Endothelial cell (in vitro differentiated cells): ENCODE results near the gene KRT76. TPM values are rescaled to one million over a fixed set of nuclear protein-coding genes. Genes with fewer than 3 reads are reported as not detected.
"Not testable (repeated sequence)": the region's sequence is repeated elsewhere in the genome, so short reads cannot be mapped to it uniquely, and the experiment has no call there.

Experiments used
- DNase-seq: peaks from one replicate; pipeline ENCODE4 v3.0.0; 2021; ENCODE audit warnings: low spot score
- H3K27ac Mint-ChIP-seq: one replicate; pipeline ENCODE4 v1.8.0; 2021; ENCODE audit warnings: mixed read lengths, inconsistent platforms; ENCODE audit not compliant: unreplicated experiment
- H3K27me3 Mint-ChIP-seq: one replicate; pipeline ENCODE4 v1.8.0; 2021; ENCODE audit warnings: mild to moderate bottlenecking, moderate library complexity, mixed read lengths, inconsistent platforms; ENCODE audit not compliant: unreplicated experiment
- H3K36me3 Mint-ChIP-seq: one replicate; pipeline ENCODE4 v1.8.0; 2021; ENCODE audit warnings: mild to moderate bottlenecking, low read depth, mixed read lengths, inconsistent platforms; ENCODE audit not compliant: unreplicated experiment
- H3K4me1 Mint-ChIP-seq: one replicate; pipeline ENCODE4 v1.8.0; 2021; ENCODE audit warnings: mild to moderate bottlenecking, mixed read lengths, inconsistent platforms; ENCODE audit not compliant: unreplicated experiment
- H3K4me3 Mint-ChIP-seq: one replicate; pipeline ENCODE4 v1.8.0; 2021; ENCODE audit warnings: mild to moderate bottlenecking, mixed read lengths, inconsistent platforms; ENCODE audit not compliant: unreplicated experiment
- H3K9me3 Mint-ChIP-seq: one replicate; pipeline ENCODE4 v1.8.0; 2021; ENCODE audit warnings: mixed read lengths, inconsistent platforms; ENCODE audit not compliant: unreplicated experiment
- CTCF ChIP-seq: fragments of 200-600 bp; sonication (generic); IDR thresholded peaks from one replicate; pipeline ENCODE4 v1.5.0; 2021; ENCODE audit warnings: antibody characterized with exemption; ENCODE audit not compliant: unreplicated experiment
- total RNA-seq: library from RNA; stranded (reverse); fragmentation: NEBNext Ultra II Directional; extraction: Animal tissue kit (Norgen Biotek cat#: 25700); gene quantifications from one replicate; pipeline ENCODE4 v1.2.1, GENCODE V29; 2021; ENCODE audit not compliant: unreplicated experiment

Gene KRT76
- total RNA-seq, 1 donor from 2014 or later = not detected

GRCh38 chr12:52754135-52754534, 23.0 kb downstream of the KRT76 start:
- Mint-ChIP-seq H3K9me3 (no peaks in the 10 kb centered on the region), H3K27ac (no peak overlapping the region), H3K36me3 (no peaks in the 10 kb centered on the region), H3K4me1 (peaks cover 5% of the 10 kb centered on the region), H3K4me3 (no peak overlapping the region), H3K27me3 (peaks cover 10% of the 10 kb centered on the region)
- no peak for DNase-seq
- no peak for TF ChIP-seq CTCF

- no peak for DNase-seq
- Mint-ChIP-seq H3K27me3 (peaks cover 6% of the 10 kb centered on the region), H3K9me3 (no peaks in the 10 kb centered on the region), H3K4me3 (no peak overlapping the region), H3K36me3 (no peaks in the 10 kb centered on the region), H3K4me1 (peaks cover 5% of the 10 kb centered on the region), H3K27ac (no peak overlapping the region)
- no peak for TF ChIP-seq CTCF
Observed at GRCh38 chr12:52753283-52753682, 23.9 kb downstream of the KRT76 start.

GRCh38 chr12:52752516-52752915, 24.6 kb downstream of the KRT76 start:
- no peaks in the 10 kb centered on the region for H3K9me3 Mint-ChIP-seq
- H3K36me3 Mint-ChIP-seq = no peaks in the 10 kb centered on the region
- peaks cover 6% of the 10 kb centered on the region for H3K27me3 Mint-ChIP-seq
- no peak overlapping the region for H3K27ac Mint-ChIP-seq
- peaks cover 5% of the 10 kb centered on the region for H3K4me1 Mint-ChIP-seq
- H3K4me3 Mint-ChIP-seq = no peak overlapping the region
- TF ChIP-seq CTCF = no peak
- DNase-seq = no peak

GRCh38 chr12:52751795-52752194, 25.4 kb downstream of the KRT76 start:
- Mint-ChIP-seq H3K36me3 (no peaks in the 10 kb centered on the region), H3K4me3 (no peak overlapping the region), H3K9me3 (no peaks in the 10 kb centered on the region), H3K27ac (no peak overlapping the region), H3K27me3 (peaks cover 6% of the 10 kb centered on the region), H3K4me1 (peaks cover 5% of the 10 kb centered on the region)
- no peak for DNase-seq
- TF ChIP-seq CTCF = no peak

- H3K4me3 Mint-ChIP-seq, H3K36me3 Mint-ChIP-seq, H3K9me3 Mint-ChIP-seq, H3K27ac Mint-ChIP-seq, H3K27me3 Mint-ChIP-seq, H3K4me1 Mint-ChIP-seq, DNase-seq: not testable (repeated sequence)
Observed at GRCh38 chr12:52750532-52750931, 26.6 kb downstream of the KRT76 start.

GRCh38 chr12:52749827-52750226, 27.3 kb downstream of the KRT76 start:
- Mint-ChIP-seq H3K36me3 (no peaks in the 10 kb centered on the region), H3K27ac (no peak overlapping the region), H3K9me3 (no peaks in the 10 kb centered on the region), H3K27me3 (peaks cover 6% of the 10 kb centered on the region), H3K4me1 (peaks cover 5% of the 10 kb centered on the region), H3K4me3 (no peak overlapping the region)
- DNase-seq = no peak
- TF ChIP-seq CTCF = no peak
